ENCODE results near the gene MEX3C.

The MEX3C gene

DNA sequence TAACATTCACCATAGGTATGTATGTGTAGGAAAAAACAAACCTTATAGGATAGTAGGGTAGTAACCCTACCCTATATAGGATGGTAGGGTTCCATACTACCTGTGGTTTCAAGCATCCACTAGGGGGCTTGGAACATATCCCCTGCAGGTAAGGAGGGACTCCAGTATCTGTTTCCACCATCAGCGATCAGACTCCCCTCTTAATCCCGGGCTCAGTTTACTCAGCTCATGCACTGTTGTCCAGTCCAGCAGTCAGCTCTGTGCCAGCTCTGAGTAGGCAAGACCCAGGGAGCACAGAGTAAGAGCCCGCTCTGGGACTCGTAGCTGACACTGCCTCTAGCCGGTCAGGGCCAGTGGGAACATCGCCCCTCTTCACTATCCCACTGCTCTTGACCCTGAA is 61.7 kb downstream of the MEX3C start:
- TF ChIP-seq, protein P1, sequence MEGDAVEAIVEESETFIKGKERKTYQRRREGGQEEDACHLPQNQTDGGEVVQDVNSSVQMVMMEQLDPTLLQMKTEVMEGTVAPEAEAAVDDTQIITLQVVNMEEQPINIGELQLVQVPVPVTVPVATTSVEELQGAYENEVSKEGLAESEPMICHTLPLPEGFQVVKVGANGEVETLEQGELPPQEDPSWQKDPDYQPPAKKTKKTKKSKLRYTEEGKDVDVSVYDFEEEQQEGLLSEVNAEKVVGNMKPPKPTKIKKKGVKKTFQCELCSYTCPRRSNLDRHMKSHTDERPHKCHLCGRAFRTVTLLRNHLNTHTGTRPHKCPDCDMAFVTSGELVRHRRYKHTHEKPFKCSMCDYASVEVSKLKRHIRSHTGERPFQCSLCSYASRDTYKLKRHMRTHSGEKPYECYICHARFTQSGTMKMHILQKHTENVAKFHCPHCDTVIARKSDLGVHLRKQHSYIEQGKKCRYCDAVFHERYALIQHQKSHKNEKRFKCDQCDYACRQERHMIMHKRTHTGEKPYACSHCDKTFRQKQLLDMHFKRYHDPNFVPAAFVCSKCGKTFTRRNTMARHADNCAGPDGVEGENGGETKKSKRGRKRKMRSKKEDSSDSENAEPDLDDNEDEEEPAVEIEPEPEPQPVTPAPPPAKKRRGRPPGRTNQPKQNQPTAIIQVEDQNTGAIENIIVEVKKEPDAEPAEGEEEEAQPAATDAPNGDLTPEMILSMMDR (IDR thresholded peaks at IDR 0.05) = peak; percentile 50

DNA sequence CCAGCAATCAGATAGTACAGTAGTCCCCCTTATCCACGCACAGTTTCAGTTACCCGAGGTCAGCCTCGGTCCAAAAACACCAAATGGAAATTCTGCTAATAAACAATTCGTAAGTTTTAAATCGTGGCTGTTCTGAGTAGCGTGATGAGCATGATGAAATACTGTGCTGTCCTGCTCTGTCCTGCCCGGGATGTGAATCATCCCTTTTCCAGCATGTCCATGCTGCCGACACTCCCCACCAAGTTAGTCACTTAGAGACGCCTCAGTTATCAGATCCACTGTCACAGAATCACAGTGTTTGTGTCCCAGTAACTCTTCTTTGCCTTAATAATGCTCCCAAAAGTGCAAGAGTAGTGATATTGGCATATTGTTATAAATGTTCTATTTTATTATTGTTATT is 62.1 kb downstream of the MEX3C start:
- TF ChIP-seq, protein P1 (IDR thresholded peaks at IDR 0.05) = no peak

DNA sequence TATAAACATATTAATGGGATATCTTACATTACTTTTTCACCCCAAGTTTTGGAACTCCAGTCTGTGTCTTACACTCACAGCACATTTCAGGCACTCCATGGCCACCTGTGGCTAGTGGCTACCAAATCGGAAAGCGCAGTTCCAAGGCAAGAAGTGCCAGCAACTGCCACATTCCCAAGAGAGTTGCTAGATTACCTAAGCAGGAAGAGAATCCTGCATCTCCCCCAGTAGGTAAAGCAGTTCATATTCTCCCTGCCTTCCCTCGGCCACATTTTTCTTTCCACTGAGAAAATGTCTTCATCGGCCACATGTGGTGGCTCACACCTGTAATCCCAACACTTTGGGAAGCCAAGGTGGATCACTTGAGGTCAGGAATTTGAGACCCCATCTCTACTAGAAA is 62.8 kb downstream of the MEX3C start:
- TF ChIP-seq, protein P1 (IDR thresholded peaks at IDR 0.05) = no peak

DNA sequence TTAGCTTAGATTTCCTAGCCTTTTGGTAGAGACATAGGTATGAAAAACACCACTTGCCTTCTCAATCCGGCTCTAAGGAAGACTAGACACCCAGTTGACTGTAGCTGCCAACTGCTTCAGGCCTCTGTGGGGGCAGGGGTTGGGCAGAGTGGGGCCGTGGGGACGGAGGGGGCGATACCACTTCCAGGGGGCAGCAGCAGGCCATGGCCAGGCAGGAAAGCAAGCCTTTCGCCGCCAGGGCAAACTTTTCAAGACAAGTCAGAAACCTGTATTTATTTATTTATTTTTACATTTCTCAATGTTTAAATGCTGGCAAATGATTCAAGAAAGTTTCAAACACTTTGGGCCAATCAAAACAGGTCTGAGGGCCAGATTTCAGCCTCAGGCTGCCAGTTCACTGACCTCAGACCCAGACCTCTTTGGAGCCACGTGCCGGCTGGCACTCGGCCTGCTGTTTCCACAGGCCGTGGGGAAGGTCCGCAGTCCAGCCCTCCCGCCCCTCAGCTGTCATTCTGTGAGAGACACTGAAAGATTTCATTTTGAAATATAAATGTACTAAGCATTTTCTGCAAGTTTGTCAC is 63.8 kb downstream of the MEX3C start:
- TF ChIP-seq, protein P1 (IDR thresholded peaks at IDR 0.05) = no peak

DNA sequence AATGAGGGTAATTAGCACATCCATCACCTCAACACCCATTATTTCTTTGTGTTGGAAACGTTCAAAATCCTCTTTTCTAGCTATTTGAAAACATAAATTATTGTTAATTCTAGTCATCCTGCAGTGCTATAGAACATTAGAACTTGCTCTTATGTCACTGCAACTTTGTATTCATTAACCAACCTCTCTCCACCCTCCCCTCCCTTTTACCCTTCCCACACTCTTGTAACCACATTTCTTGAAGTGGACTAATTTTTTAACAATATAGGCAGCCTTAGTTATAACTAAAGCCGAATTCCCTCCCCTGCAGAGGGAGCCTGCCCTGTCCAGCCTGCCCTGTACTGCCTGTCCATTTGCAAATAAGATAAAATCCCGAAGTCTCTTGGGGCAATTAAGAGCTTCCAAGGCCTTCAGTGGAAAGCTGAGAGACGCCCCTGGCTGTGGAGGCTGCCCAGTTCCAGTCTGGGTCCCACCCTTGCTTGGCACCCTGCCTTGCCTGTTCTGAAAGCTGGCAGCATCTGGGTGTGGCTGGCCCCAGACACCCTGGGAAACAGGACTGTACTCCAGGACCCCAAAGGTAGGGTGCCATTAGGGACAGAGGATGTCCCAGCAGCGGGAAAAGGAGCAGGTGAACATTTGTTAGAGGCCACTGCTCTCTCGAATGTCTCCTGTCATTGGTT is 65.1 kb downstream of the MEX3C start:
- TF ChIP-seq, protein P1 (IDR thresholded peaks at IDR 0.05) = no peak

DNA sequence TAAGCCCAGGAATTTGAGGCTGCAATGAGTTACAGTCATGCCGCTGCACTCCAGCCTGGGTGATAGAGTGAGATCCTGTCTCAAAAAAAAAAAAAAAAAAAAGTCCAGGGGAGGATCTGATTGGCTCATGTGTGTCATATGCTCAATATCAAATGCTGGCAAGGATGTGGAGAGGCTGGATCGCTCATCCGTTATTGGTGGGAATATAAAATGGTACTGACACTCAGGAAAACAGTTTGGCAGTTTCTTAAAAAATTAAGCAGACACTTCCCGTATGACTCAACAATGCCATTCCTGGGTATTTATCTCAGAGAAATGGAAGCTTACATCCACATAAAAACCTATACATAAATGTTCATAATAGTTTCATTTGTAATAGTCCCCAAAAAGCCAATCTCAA is 68.9 kb downstream of the MEX3C start:
- TF ChIP-seq, protein P1 (IDR thresholded peaks at IDR 0.05) = no peak

DNA sequence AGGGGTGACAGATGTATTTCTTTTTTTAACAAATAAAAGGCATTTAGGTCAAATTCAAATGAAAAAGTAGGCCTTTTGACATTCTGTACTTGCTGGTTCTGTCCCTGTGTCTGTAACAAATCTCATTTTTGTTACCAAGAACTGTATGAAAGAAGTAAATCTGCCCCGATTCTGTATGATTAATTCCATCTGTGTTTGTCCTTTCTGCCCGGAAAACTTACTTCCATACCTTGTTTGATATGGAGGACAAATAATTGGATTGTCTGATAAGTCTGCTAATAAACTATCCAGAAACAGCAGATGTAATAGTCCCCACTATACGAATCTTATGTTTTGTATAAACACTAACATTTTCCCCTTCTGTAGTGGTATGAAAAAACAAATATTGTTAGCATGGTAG is 69.8 kb downstream of the MEX3C start:
- TF ChIP-seq, protein P1 (IDR thresholded peaks at IDR 0.05) = no peak
